ENCODE data around the gene HS3ST4. TPM values are rescaled to one million over a fixed set of nuclear protein-coding genes. Genes with fewer than 3 reads are reported as not detected.

The HS3ST4 gene
- total and polyA plus RNA-seq, 2 of the 8 experiments (the other 6 are each of a cell fraction or from before 2014, with no cell fraction given): 1.9 to 3.3 TPM

DNA sequence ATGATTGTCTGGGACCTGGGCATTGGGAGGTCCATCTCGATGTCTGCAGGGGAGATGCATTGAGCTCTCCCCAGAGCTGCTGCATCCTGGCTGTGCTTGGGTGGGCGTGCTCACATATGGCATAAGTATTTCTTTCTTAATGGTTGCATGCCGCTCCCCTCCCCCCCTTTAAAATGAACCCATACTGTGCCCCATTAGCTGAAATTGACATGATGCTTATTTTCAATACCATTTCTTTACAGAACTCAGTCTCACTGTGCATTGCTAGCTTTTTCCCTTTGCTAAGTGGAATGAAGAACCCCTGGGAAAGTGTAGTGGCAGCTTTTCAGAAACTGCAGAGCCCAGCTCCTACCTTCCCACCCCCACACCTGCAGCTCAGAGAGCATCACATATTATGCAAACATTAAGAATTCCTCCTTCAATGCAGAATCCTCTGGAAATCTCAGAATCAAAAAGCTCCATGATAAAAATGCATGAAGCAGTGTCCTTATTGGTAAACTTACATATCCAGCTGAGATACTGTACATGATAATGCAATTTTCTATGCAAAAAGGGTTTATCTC lies 56.4 kb downstream of the HS3ST4 start (continued):
- TF ChIP-seq, protein P1, sequence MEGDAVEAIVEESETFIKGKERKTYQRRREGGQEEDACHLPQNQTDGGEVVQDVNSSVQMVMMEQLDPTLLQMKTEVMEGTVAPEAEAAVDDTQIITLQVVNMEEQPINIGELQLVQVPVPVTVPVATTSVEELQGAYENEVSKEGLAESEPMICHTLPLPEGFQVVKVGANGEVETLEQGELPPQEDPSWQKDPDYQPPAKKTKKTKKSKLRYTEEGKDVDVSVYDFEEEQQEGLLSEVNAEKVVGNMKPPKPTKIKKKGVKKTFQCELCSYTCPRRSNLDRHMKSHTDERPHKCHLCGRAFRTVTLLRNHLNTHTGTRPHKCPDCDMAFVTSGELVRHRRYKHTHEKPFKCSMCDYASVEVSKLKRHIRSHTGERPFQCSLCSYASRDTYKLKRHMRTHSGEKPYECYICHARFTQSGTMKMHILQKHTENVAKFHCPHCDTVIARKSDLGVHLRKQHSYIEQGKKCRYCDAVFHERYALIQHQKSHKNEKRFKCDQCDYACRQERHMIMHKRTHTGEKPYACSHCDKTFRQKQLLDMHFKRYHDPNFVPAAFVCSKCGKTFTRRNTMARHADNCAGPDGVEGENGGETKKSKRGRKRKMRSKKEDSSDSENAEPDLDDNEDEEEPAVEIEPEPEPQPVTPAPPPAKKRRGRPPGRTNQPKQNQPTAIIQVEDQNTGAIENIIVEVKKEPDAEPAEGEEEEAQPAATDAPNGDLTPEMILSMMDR (IDR thresholded peaks at IDR 0.05; ENCODE audit: control extremely low read depth in 1 of 3, insufficient read depth in 1 of 3, low read depth in 1 of 3, low read length in 3 of 3): no peak
